HepG2 (cell line): ENCODE results near the gene GPR156.

Experiments used
- CHD2 ChIP-seq: IDR thresholded peaks from 2 replicates; pipeline ENCODE4 v1.6.1; 2011; ENCODE audit warnings: low read depth, low read length, improper control_type of control experiment
- CHD4 ChIP-seq: fragments of 200-600 bp; sonication (generic); IDR thresholded peaks from 2 replicates; pipeline ENCODE4 v1.7.0; 2017; ENCODE audit warnings: mild to moderate bottlenecking, low read length, borderline replicate concordance
- HOXA7 ChIP-seq: sonication (generic); formaldehyde crosslinking; IDR thresholded peaks from 2 replicates; pipeline ENCODE4 v1.8.1; 2022; ENCODE audit warnings: mild to moderate bottlenecking, missing genetic modification reagents, moderate library complexity
- PRPF4 ChIP-seq: fragments of 200-400 bp; formaldehyde crosslinking; IDR thresholded peaks from 2 replicates; pipeline ENCODE4 v1.6.1; 2016; ENCODE audit warnings: low read length, low read depth; ENCODE audit not compliant: poor library complexity, severe bottlenecking
- ZBTB33 ChIP-seq: sonication (generic); formaldehyde crosslinking; IDR thresholded peaks from 2 replicates; pipeline ENCODE4 v1.4.0; 2020; ENCODE audit warnings: missing genetic modification reagents
- ZKSCAN5 ChIP-seq: sonication (generic); formaldehyde crosslinking; IDR thresholded peaks from 2 replicates; pipeline ENCODE4 v1.5.1; 2020; ENCODE audit warnings: mild to moderate bottlenecking, missing genetic modification reagents
- ZNF530 ChIP-seq: sonication (generic); formaldehyde crosslinking; IDR thresholded peaks from 2 replicates; pipeline ENCODE4 v1.5.0; 2020; ENCODE audit warnings: low read depth, mild to moderate bottlenecking, missing genetic modification reagents
- ZNF549 ChIP-seq: sonication (generic); formaldehyde crosslinking; IDR thresholded peaks from 2 replicates; pipeline ENCODE4 v1.5.0; 2020; ENCODE audit warnings: missing genetic modification reagents
- TF ChIP-seq, protein P1 (sequence below): sonication (generic); formaldehyde crosslinking; IDR thresholded peaks from 2 replicates; pipeline ENCODE4 v1.5.0; 2020; ENCODE audit warnings: mild to moderate bottlenecking, missing genetic modification reagents, moderate library complexity
- TF ChIP-seq, protein P2 (sequence below): fragments of 450-650 bp; IDR thresholded peaks from 2 replicates; pipeline ENCODE4 v1.6.1; 2016
- TF ChIP-seq, protein P3 (sequence below): sonication (generic); formaldehyde crosslinking; IDR thresholded peaks from 2 replicates; pipeline ENCODE4 v1.4.0; 2020; ENCODE audit warnings: missing genetic modification reagents, mild to moderate bottlenecking, borderline replicate concordance
- TF ChIP-seq, protein P4 (sequence below): sonication (generic); formaldehyde crosslinking; IDR thresholded peaks from 2 replicates; pipeline ENCODE4 v1.5.1; 2020; ENCODE audit warnings: mild to moderate bottlenecking, missing genetic modification reagents, moderate library complexity

- TF ChIP-seq ZKSCAN5 (no peak), CHD2 (no peak), PRPF4 (no peak), ZNF549 (CRISPR knock-in tag) (no peak), ZNF530 (CRISPR knock-in tag) (no peak), ZBTB33 (no peak), HOXA7 (CRISPR knock-in tag) (no peak), CHD4 (no peak)
- TF ChIP-seq, protein P1, sequence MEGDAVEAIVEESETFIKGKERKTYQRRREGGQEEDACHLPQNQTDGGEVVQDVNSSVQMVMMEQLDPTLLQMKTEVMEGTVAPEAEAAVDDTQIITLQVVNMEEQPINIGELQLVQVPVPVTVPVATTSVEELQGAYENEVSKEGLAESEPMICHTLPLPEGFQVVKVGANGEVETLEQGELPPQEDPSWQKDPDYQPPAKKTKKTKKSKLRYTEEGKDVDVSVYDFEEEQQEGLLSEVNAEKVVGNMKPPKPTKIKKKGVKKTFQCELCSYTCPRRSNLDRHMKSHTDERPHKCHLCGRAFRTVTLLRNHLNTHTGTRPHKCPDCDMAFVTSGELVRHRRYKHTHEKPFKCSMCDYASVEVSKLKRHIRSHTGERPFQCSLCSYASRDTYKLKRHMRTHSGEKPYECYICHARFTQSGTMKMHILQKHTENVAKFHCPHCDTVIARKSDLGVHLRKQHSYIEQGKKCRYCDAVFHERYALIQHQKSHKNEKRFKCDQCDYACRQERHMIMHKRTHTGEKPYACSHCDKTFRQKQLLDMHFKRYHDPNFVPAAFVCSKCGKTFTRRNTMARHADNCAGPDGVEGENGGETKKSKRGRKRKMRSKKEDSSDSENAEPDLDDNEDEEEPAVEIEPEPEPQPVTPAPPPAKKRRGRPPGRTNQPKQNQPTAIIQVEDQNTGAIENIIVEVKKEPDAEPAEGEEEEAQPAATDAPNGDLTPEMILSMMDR (CRISPR knock-in tag), result no peak
- TF ChIP-seq, protein P2, sequence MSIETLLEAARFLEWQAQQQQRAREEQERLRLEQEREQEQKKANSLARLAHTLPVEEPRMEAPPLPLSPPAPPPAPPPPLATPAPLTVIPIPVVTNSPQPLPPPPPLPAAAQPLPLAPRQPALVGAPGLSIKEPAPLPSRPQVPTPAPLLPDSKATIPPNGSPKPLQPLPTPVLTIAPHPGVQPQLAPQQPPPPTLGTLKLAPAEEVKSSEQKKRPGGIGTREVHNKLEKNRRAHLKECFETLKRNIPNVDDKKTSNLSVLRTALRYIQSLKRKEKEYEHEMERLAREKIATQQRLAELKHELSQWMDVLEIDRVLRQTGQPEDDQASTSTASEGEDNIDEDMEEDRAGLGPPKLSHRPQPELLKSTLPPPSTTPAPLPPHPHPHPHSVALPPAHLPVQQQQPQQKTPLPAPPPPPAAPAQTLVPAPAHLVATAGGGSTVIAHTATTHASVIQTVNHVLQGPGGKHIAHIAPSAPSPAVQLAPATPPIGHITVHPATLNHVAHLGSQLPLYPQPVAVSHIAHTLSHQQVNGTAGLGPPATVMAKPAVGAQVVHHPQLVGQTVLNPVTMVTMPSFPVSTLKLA, result no peak
- TF ChIP-seq, protein P3, sequence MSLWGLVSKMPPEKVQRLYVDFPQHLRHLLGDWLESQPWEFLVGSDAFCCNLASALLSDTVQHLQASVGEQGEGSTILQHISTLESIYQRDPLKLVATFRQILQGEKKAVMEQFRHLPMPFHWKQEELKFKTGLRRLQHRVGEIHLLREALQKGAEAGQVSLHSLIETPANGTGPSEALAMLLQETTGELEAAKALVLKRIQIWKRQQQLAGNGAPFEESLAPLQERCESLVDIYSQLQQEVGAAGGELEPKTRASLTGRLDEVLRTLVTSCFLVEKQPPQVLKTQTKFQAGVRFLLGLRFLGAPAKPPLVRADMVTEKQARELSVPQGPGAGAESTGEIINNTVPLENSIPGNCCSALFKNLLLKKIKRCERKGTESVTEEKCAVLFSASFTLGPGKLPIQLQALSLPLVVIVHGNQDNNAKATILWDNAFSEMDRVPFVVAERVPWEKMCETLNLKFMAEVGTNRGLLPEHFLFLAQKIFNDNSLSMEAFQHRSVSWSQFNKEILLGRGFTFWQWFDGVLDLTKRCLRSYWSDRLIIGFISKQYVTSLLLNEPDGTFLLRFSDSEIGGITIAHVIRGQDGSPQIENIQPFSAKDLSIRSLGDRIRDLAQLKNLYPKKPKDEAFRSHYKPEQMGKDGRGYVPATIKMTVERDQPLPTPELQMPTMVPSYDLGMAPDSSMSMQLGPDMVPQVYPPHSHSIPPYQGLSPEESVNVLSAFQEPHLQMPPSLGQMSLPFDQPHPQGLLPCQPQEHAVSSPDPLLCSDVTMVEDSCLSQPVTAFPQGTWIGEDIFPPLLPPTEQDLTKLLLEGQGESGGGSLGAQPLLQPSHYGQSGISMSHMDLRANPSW (CRISPR knock-in tag), result no peak
- TF ChIP-seq, protein P4, sequence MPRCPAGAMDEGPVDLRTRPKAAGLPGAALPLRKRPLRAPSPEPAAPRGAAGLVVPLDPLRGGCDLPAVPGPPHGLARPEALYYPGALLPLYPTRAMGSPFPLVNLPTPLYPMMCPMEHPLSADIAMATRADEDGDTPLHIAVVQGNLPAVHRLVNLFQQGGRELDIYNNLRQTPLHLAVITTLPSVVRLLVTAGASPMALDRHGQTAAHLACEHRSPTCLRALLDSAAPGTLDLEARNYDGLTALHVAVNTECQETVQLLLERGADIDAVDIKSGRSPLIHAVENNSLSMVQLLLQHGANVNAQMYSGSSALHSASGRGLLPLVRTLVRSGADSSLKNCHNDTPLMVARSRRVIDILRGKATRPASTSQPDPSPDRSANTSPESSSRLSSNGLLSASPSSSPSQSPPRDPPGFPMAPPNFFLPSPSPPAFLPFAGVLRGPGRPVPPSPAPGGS, result no peak
Measured at GRCh38 chr3:120265989-120266388, 19.0 kb downstream of the GPR156 start.
